GM12801 (cell line): Measurements from ENCODE around the gene RBM38.

ENCODE experiments used
- CTCF ChIP-seq: IDR thresholded peaks from one replicate; pipeline ENCODE4 v1.5.1; 2011; ENCODE audit warnings: control low read depth; ENCODE audit not compliant: insufficient read length; ENCODE audit errors: extremely low read depth

RBM38 gene

GRCh38 chr20:57390604-57391438 is at the start of gene RBM38:
RBM38 (plus strand) TSS chr20:57391396; CDS start chr20:57391582, 186 bp downstream.
- TF ChIP-seq CTCF, result no peak

GRCh38 chr20:57341663-57342062 is 49.5 kb upstream of the RBM38 start:
- TF ChIP-seq CTCF, result no peak

GRCh38 chr20:57342829-57343228 is 48.4 kb upstream of the RBM38 start:
- no peak for TF ChIP-seq CTCF

GRCh38 chr20:57346477-57346876 is 44.7 kb upstream of the RBM38 start:
- TF ChIP-seq CTCF, result no peak

GRCh38 chr20:57347393-57347792 is 43.8 kb upstream of the RBM38 start:
- TF ChIP-seq CTCF, result no peak

- TF ChIP-seq CTCF, result no peak
Measured at GRCh38 chr20:57350081-57350710, 41.0 kb upstream of the RBM38 start.

- no peak for TF ChIP-seq CTCF
Measured at GRCh38 chr20:57351042-57351783, 40.0 kb upstream of the RBM38 start, which contains the start of gene RAE1. RAE1 (plus strand) TSS chr20:57351255; CDS start chr20:57354039, 2,784 bp downstream.
